ENCODE data around the gene USP48.

DNA sequence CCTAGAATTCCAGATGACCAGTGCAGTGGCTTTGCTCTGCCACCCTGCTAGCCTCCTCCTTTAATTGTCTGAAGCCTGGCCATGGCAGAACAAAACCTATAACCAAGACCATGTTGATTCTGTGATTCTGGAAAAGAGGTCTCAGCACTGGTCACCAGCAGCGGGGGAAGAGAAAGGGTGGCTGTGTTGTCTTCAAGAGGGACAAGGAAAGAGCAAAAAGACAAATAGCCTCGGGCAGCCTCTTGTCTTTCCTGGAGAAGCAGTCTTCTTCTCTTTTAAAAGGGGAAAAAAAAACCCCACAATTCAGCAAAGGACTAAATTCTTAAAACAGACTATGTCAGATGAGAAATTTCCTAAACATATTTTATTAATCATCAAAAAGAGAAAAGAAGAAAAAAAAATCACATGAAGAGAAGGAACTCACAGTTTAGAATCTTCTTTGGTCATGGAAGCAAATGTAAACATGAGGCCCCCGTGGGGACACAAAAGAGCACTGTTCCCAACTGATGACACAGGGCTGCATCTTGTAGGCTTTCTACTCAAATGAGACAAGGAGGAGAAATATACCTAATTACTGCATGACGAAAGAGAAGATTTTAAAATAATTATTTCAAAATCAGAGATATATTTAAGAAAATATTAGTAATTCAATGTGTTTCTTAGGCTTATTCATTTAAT lies 77.5 kb downstream of the USP48 start:
- no peak for TF ChIP-seq EZH2 (optimal IDR thresholded peaks at IDR 0.05; ENCODE audit: low read depth, low read length)
- TF ChIP-seq, protein P1, sequence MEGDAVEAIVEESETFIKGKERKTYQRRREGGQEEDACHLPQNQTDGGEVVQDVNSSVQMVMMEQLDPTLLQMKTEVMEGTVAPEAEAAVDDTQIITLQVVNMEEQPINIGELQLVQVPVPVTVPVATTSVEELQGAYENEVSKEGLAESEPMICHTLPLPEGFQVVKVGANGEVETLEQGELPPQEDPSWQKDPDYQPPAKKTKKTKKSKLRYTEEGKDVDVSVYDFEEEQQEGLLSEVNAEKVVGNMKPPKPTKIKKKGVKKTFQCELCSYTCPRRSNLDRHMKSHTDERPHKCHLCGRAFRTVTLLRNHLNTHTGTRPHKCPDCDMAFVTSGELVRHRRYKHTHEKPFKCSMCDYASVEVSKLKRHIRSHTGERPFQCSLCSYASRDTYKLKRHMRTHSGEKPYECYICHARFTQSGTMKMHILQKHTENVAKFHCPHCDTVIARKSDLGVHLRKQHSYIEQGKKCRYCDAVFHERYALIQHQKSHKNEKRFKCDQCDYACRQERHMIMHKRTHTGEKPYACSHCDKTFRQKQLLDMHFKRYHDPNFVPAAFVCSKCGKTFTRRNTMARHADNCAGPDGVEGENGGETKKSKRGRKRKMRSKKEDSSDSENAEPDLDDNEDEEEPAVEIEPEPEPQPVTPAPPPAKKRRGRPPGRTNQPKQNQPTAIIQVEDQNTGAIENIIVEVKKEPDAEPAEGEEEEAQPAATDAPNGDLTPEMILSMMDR (IDR thresholded peaks at IDR 0.05; ENCODE audit: low read length), result no peak
- no peak for TF ChIP-seq EZH2phosphoT487 (IDR thresholded peaks at IDR 0.05; ENCODE audit: low read length)
